H1 (cell line): ENCODE data around the gene TNNT3. TPM values are rescaled to one million over a fixed set of nuclear protein-coding genes. Genes with fewer than 3 reads are reported as not detected.

Experiments used
- BACH1 ChIP-seq: IDR thresholded peaks from 2 replicates; pipeline ENCODE4 v1.6.1; 2012; ENCODE audit warnings: low read length, improper control_type of control experiment
- CHD7 ChIP-seq: fragments of 300-600 bp; sonication (generic); IDR thresholded peaks from 2 replicates; pipeline ENCODE4 v1.7.1; 2012; ENCODE audit warnings: low read length, moderate library complexity, mild to moderate bottlenecking, inconsistent platforms; ENCODE audit not compliant: insufficient replicate concordance
- EP300 ChIP-seq, 2 experiments: IDR thresholded peaks; 1 replicate in 1 of 2; 2 replicates in 1 of 2; pipeline ENCODE4 v1.6.1; 2011 to 2012; ENCODE audit warnings: low read depth in 2 of 2, low read length in 2 of 2, mild to moderate bottlenecking in 2 of 2, borderline replicate concordance in 1 of 2, inconsistent platforms in 1 of 2, moderate library complexity in 1 of 2
- EZH2 ChIP-seq: fragments of 200-600 bp; sonication (generic); IDR thresholded peaks from 2 replicates; pipeline ENCODE4 v1.7.1; 2012; ENCODE audit warnings: low read depth, mild to moderate bottlenecking, moderate library complexity, low read length, inconsistent platforms; ENCODE audit not compliant: severe bottlenecking
- KDM4A ChIP-seq: IDR thresholded peaks from one replicate; pipeline ENCODE4 v1.7.1; 2012; ENCODE audit warnings: low read depth, mild to moderate bottlenecking, moderate library complexity, low read length, inconsistent platforms; ENCODE audit not compliant: severe bottlenecking
- NRF1 ChIP-seq: IDR thresholded peaks from 2 replicates; pipeline ENCODE4 v1.6.1; 2011; ENCODE audit warnings: mild to moderate bottlenecking, low read depth, low read length, improper control_type of control experiment
- PHF8 ChIP-seq: fragments of 200-600 bp; sonication (generic); conservative IDR thresholded peaks from 2 replicates; pipeline ENCODE4 v1.7.1; 2012; ENCODE audit warnings: low read depth, mild to moderate bottlenecking, inconsistent platforms, low read length, moderate library complexity
- SAP30 ChIP-seq: fragments of 300-600 bp; sonication (generic); IDR thresholded peaks from 2 replicates; pipeline ENCODE4 v1.7.1; 2012; ENCODE audit warnings: low read length, moderate library complexity, mild to moderate bottlenecking, inconsistent platforms; ENCODE audit not compliant: insufficient read depth, insufficient replicate concordance
- SP1 ChIP-seq: IDR thresholded peaks from 2 replicates; pipeline ENCODE4 v1.6.1; 2011; ENCODE audit warnings: low read depth, low read length
- polyA plus RNA-seq, 7 experiments: library from polyadenylated mRNA; depleted of rRNA in 3 of 7; stranded (reverse) in 5 of 7; unstranded in 2 of 7; fragments of >200 nt in 5 of 7; fragments of 200-250 nt in 2 of 7; gene quantifications; 1 replicate in 5 of 7; 2 replicates in 1 of 7; 4 replicates in 1 of 7; pipeline versions ENCODE4 v1.2.1 to v1.2.3, GENCODE V29; 2011 to 2013; ENCODE audit warnings: missing spikeins in 2 of 7, mixed read lengths in 2 of 7
- total RNA-seq: library from RNA; stranded (reverse); fragmentation: NEBNext Ultra II Directional; extraction: Animal tissue kit (Norgen Biotek cat#: 25700); gene quantifications from 2 replicates; pipeline ENCODE4 v1.2.1, GENCODE V29; 2021

Gene TNNT3
- total and polyA plus RNA-seq, 2 of the 8 experiments (the other 6 are each of a cell fraction or from before 2014, with no cell fraction given): not detected

GRCh38 chr11:1932105-1932480 is 12.6 kb downstream of the TNNT3 start (continued):
- no peak for TF ChIP-seq CHD7
- no peak for TF ChIP-seq BACH1
- no peak for TF ChIP-seq PHF8
- no peak for TF ChIP-seq EZH2
- no peak for TF ChIP-seq SP1
- TF ChIP-seq KDM4A: no peak
- no peak for TF ChIP-seq NRF1
- no peak for TF ChIP-seq EP300 (IDR thresholded peaks at IDR 0.05; ENCODE audit: borderline replicate concordance in 1 of 2, low read depth in 2 of 2, low read length in 2 of 2)
- TF ChIP-seq SAP30: no peak
